ENCODE data around the gene KLHDC8A. TPM values are rescaled to one million over a fixed set of nuclear protein-coding genes. Genes with fewer than 3 reads are reported as not detected.

KLHDC8A gene
- total and polyA plus RNA-seq, 4 donors: 0.17 to 1.4 (median 0.41) TPM

- Histone ChIP-seq H3K27ac (ENCODE audit: low read depth in 1 of 2, low read length in 1 of 2) (no peak overlapping the region), H3K4me1 (ENCODE audit: control insufficient read depth in 5 of 5, insufficient read depth in 5 of 5, low read length in 5 of 5) (peaks cover 0 to 6% (median 5%) of the 10 kb centered on the region in 5 donors), H3K9ac (ENCODE audit: insufficient read depth in 1 of 2, low read length in 2 of 2) (no peak overlapping the region), H3K9me3 (ENCODE audit: control insufficient read depth in 4 of 4, insufficient read depth in 3 of 4, low read length in 3 of 4) (no peaks in the 10 kb centered on the region), H3K4me3 (no peak overlapping the region), H3K36me3 (ENCODE audit: control insufficient read depth in 4 of 4, insufficient read depth in 4 of 4, low read length in 4 of 4) (no peaks in the 10 kb centered on the region), H3K27me3 (ENCODE audit: control insufficient read depth in 3 of 3, insufficient read depth in 3 of 3, low read length in 2 of 3) (peaks cover 0 to 17% (median 17%) of the 10 kb centered on the region in 3 donors)
- no peak for TF ChIP-seq CTCF (IDR thresholded peaks at IDR 0.05; ENCODE audit: control extremely low read depth, extremely low read depth)
- DNase-seq (no peak), ATAC-seq (ENCODE audit: insufficient read depth, low FRiP score) (no peak)
- 83 to 87% methylated on average over 21 of the region's 21 CpGs for WGBS, 2 donors
Observed at GRCh38 chr1:205339197-205339702, 17.5 kb downstream of the KLHDC8A start.

DNA sequence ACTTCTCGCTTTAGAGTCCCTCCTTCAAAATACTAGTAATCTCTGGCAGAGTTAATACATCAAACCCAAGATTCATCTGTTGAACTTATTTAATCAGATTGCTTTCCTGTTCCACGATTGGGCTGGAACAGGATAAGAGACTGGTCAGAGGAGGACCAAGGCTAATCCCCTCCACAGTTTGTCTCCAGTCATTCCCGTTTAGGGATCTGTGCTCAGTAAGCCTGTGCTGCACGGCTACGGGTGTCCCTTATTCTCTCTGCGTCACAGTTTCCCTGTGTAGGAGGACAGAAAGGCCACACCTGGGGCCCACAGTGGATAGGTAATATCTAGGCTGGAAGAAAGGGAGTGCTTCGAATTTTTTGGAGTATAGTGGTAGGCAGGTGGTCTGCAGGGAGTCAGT, 18.7 kb downstream of the KLHDC8A start:
- TF ChIP-seq CTCF (IDR thresholded peaks at IDR 0.05; ENCODE audit: control extremely low read depth, extremely low read depth): no peak
- DNase-seq (no peak), ATAC-seq (ENCODE audit: insufficient read depth, low FRiP score) (no peak)
- peaks cover 0 to 13% (median 11%) of the 10 kb centered on the region in 3 donors for H3K27me3 ChIP-seq (ENCODE audit: control insufficient read depth in 3 of 3, insufficient read depth in 3 of 3, low read length in 2 of 3)
- H3K4me1 ChIP-seq (ENCODE audit: control insufficient read depth in 5 of 5, insufficient read depth in 5 of 5, low read length in 5 of 5): no peaks in the 10 kb centered on the region
- no peaks in the 10 kb centered on the region for H3K9me3 ChIP-seq (ENCODE audit: control insufficient read depth in 4 of 4, insufficient read depth in 3 of 4, low read length in 3 of 4)
- H3K9ac ChIP-seq (ENCODE audit: insufficient read depth in 1 of 2, low read length in 2 of 2): no peak overlapping the region
- H3K27ac ChIP-seq (ENCODE audit: low read depth in 1 of 2, low read length in 1 of 2): no peak overlapping the region
- WGBS, 2 donors: 83 to 85% methylated on average over 7 of the region's 7 CpGs
- no peaks in the 10 kb centered on the region for H3K36me3 ChIP-seq (ENCODE audit: control insufficient read depth in 4 of 4, insufficient read depth in 4 of 4, low read length in 4 of 4)
- no peak overlapping the region for H3K4me3 ChIP-seq

DNA sequence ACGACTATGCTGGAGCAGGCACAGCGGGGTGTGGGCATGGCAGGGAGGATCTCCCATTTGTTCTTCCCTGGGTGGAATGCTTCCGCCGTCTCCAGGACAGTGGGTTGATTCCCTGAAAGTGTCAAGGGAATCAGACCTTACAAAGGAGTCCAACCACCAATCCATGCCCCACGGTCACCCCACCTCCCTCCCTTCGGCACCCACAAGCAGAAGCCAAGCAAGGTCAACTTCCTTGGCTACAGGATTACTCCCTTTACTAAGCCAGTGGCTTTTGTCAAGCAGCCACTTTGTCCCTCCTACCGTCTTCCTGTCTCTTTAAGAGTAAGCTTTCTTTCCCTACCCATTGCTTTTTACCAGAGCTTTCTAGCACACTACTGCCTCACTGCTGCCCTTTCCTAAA, 19.2 kb downstream of the KLHDC8A start:
- ATAC-seq (ENCODE audit: insufficient read depth, low FRiP score) (no peak), DNase-seq (no peak)
- Histone ChIP-seq H3K36me3 (ENCODE audit: control insufficient read depth in 4 of 4, insufficient read depth in 4 of 4, low read length in 4 of 4) (no peaks in the 10 kb centered on the region), H3K4me1 (ENCODE audit: control insufficient read depth in 5 of 5, insufficient read depth in 5 of 5, low read length in 5 of 5) (no peaks in the 10 kb centered on the region), H3K4me3 (no peak overlapping the region), H3K9ac (ENCODE audit: insufficient read depth in 1 of 2, low read length in 2 of 2) (no peak overlapping the region), H3K9me3 (ENCODE audit: control insufficient read depth in 4 of 4, insufficient read depth in 3 of 4, low read length in 3 of 4) (no peaks in the 10 kb centered on the region), H3K27ac (ENCODE audit: low read depth in 1 of 2, low read length in 1 of 2) (no peak overlapping the region), H3K27me3 (ENCODE audit: control insufficient read depth in 3 of 3, insufficient read depth in 3 of 3, low read length in 2 of 3) (peaks cover 0 to 7% (median 6%) of the 10 kb centered on the region in 3 donors)
- WGBS, 2 donors: 82 to 85% methylated on average over 7 of the region's 7 CpGs
- no peak for TF ChIP-seq CTCF (IDR thresholded peaks at IDR 0.05; ENCODE audit: control extremely low read depth, extremely low read depth)

- DNase-seq (peak; percentile 77 to 82 (median 81)), ATAC-seq (ENCODE audit: insufficient read depth, low FRiP score) (peak; percentile 84)
- H3K9me3 ChIP-seq (ENCODE audit: control insufficient read depth in 4 of 4, insufficient read depth in 3 of 4, low read length in 3 of 4): no peaks in the 10 kb centered on the region
- 6 to 9% methylated on average over 4 of the region's 4 CpGs for WGBS, 2 donors
- no peak overlapping the region for H3K4me3 ChIP-seq
- H3K27ac ChIP-seq (ENCODE audit: low read depth in 1 of 2, low read length in 1 of 2): no peak overlapping the region
- no peak overlapping the region for H3K9ac ChIP-seq (ENCODE audit: insufficient read depth in 1 of 2, low read length in 2 of 2)
- no peaks in the 10 kb centered on the region for H3K27me3 ChIP-seq (ENCODE audit: control insufficient read depth in 3 of 3, insufficient read depth in 3 of 3, low read length in 2 of 3)
- no peaks in the 10 kb centered on the region for H3K36me3 ChIP-seq (ENCODE audit: control insufficient read depth in 4 of 4, insufficient read depth in 4 of 4, low read length in 4 of 4)
- TF ChIP-seq CTCF (IDR thresholded peaks at IDR 0.05; ENCODE audit: control extremely low read depth, extremely low read depth): peak; percentile 94
- H3K4me1 ChIP-seq (ENCODE audit: control insufficient read depth in 5 of 5, insufficient read depth in 5 of 5, low read length in 5 of 5): no peaks in the 10 kb centered on the region
Observed at GRCh38 chr1:205335692-205336091, 21.0 kb downstream of the KLHDC8A start.

Measured in lung (tissue), 12 donors.